Mammary epithelial cell (primary cell): ENCODE measurements around the gene OR2V2.
"Not testable (repeated sequence)": the region's sequence is repeated elsewhere in the genome, so short reads cannot be mapped to it uniquely, and the experiment has no call there.

Source experiments
- CTCF ChIP-seq, 2 donors: IDR thresholded peaks in 1 of 2; conservative IDR thresholded peaks in 1 of 2; 2 replicates each; pipeline ENCODE4 v1.5.1; 2011 to 2012; ENCODE audit warnings: inconsistent platforms in 2 of 2, low read length in 2 of 2, mild to moderate bottlenecking in 2 of 2, control low read depth in 1 of 2, low read depth in 1 of 2; ENCODE audit not compliant: insufficient read depth in 1 of 2; ENCODE audit errors: extremely low read depth in 1 of 2
- EZH2 ChIP-seq: IDR thresholded peaks from 2 replicates; pipeline ENCODE4 v1.6.1; 2012; ENCODE audit warnings: low read length, inconsistent platforms, borderline replicate concordance

- TF ChIP-seq CTCF (conservative IDR thresholded peaks at IDR 0.05 in 1 of 2, IDR thresholded peaks at IDR 0.05 in 1 of 2; ENCODE audit: extremely low read depth in 1 of 2, insufficient read depth in 1 of 2, low read depth in 1 of 2, low read length in 2 of 2); EZH2: not testable (repeated sequence)
These were observed 17.3 kb upstream of the OR2V2 start for GRCh38 chr5:181130081-181130480.
